Ramos (cell line): ENCODE measurements around the gene RRM2.
"Not testable (repeated sequence)": the region's sequence is repeated elsewhere in the genome, so short reads cannot be mapped to it uniquely, and the experiment has no call there.

Experiments used
- in situ Hi-C: fragments of 300-500 bp; cut with MboI; formaldehyde crosslinking; loops from one replicate; pipeline ENCODE4 v1.14.3; 2022; ENCODE audit warnings: low sequenced_read_pairs; ENCODE audit not compliant: unreplicated experiment

Gene RRM2

DNA sequence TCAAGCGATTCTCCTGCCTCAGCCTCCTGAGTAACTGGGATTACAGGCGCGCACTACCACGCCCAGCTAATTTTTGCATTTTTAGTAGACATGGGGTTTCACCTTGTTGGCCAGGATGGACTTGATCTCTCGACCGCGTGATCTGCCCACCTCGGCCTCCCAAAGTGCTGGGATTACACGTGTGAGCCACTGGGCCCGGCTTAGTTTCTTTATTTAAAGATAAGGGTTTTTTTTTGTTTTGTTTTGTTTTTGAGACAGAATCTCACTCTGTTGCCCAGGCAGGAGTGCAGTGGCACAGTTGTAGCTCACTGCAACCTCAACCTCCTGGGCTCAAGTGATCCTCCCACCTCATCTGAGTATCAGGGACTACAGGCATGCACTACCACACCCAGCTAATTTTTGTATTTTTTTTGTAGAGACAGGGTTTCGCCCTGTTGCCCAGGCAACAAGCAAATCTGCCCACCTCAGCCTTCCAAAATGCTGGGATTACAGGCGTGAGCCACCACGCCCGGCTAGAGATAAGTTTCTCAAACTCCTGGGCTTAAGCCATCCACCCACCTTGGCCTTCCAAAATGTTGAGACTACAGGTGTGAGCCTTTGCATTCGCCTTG, 24.6 kb downstream of the RRM2 start:
- in situ Hi-C loops = not testable (repeated sequence)

DNA sequence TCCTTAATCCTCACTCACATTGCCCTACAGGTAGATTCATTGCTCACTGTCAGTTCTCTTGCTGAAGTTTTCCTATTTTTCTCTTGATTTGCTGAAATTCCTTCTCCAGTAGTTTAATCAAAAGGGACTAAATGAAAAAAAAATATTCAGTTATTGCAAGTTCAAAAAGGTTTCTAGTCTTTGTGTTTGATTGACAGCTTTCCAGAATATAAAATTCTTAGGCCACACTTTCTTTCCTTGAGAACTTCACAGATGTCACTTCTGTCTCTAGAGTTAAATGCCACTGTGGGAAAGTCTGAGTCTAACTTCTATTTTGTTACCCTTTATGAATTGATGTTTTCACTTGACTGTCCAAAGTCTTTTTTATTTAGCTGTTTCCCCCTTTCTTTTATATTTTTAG, 25.7 kb downstream of the RRM2 start:
- in situ Hi-C loops = no loop called here

DNA sequence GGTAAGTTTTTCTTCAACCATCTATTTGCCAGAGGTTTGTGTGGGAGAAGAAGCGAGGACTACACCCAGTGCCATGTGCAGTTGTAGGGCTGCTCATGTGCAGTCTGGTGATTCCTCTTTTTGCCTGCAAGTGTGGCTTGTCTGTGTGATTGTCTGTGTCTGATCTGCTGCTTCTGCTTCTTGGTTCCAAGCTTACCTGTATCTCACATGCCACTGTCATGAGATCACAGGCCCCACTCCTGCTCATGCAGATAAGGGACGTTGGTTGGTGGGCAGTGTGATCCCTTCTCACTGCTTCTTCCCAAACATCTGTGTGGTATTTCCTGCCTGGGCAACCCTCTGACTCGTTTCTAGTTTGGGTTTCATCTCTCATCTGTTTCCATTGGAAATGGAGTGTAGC, 27.1 kb downstream of the RRM2 start:
- in situ Hi-C loops = no loop called here

DNA sequence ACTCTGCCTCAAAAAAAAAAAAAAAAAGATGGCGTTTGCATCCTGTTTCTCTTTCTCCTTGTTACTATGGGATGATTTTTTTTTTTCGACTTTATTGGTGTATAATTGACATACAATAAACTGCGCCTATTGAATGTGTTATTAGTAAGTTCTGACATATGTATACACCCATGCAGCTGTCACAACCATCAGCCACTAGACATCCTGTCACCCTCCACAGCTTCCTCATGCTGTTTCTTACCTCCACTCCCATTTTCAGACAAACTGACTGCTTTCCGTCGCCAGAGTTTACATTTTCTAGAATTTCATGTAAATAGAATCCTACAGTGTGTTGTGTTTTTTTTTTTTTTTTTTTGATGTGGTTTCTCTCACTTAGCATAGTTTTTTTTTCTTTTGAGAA, 27.9 kb downstream of the RRM2 start:
- in situ Hi-C loops = no loop called here

- in situ Hi-C loops = no loop called here
These were observed 28.9 kb downstream of the RRM2 start for GRCh38 chr2:10151462-10151861.

- in situ Hi-C loops = no loop called here
These were observed 34.8 kb downstream of the RRM2 start for GRCh38 chr2:10157293-10157692.

DNA sequence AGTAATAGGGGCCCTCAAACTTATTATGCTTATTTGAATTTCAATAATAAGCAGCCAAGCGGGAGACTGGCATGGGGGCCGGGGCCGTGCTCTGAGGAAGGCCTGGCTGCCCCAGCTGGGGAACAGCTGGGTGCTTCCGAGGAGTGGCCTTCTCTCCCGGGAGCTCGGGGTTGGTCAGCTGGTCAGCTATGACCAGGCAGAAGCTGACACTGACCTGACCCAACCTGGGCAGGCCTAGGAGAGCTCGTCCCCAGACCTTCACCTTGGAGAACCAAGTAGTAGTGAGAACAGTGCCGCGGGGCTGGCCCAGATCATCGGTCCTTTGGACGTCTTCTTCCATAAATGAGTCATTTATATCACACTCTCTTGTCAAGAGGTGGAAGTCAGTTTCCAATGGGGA, 36.1 kb downstream of the RRM2 start:
- in situ Hi-C loops = no loop called here

GRCh38 chr2:10159086-10159485, 36.5 kb downstream of the RRM2 start:
- in situ Hi-C loops = no loop called here

GRCh38 chr2:10159581-10160131, 37.1 kb downstream of the RRM2 start:
- in situ Hi-C loops = no loop called here

DNA sequence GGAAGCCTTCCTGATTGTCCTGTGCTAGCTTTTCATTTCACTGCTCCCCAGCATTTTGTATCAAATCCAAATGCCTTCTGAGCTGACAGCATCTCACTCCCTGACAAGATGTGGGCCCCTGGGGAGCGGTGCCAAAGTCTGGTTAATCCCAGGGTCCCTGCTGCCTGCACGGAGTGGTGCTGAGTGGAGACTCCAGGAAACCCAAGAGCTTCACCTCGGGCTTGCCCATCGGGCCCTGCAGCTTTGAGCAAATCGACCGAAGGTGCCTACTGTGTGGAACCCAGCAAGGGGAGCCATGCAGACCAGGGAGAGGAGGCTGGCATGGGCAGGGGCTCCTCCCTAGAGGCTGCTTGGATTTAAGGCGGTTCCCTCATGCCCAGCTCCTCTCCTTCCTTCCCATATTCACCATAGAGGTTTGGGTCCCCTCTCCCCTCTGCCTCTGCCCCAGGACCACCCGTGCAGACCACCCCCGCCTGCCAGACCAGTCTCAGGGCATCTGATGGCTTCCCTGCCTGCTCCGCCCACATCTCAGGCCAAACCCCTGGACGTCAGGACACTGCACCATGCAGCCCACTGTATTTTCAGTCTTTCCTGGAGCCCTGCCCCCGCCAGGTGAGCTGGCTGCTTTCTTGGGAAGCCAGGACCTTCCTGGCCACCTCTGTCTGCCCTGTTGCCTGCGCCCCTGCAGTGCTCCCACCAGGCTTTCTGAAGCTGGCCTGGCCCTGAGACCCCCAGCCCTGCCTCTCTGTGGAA, 37.8 kb downstream of the RRM2 start:
- in situ Hi-C loops = no loop called here

GRCh38 chr2:10161206-10161931, 38.8 kb downstream of the RRM2 start:
- in situ Hi-C loops = no loop called here

GRCh38 chr2:10161961-10162441, 39.5 kb downstream of the RRM2 start:
- in situ Hi-C loops = no loop called here

- in situ Hi-C loops = no loop called here
These were observed 40.3 kb downstream of the RRM2 start for GRCh38 chr2:10162586-10163497.

DNA sequence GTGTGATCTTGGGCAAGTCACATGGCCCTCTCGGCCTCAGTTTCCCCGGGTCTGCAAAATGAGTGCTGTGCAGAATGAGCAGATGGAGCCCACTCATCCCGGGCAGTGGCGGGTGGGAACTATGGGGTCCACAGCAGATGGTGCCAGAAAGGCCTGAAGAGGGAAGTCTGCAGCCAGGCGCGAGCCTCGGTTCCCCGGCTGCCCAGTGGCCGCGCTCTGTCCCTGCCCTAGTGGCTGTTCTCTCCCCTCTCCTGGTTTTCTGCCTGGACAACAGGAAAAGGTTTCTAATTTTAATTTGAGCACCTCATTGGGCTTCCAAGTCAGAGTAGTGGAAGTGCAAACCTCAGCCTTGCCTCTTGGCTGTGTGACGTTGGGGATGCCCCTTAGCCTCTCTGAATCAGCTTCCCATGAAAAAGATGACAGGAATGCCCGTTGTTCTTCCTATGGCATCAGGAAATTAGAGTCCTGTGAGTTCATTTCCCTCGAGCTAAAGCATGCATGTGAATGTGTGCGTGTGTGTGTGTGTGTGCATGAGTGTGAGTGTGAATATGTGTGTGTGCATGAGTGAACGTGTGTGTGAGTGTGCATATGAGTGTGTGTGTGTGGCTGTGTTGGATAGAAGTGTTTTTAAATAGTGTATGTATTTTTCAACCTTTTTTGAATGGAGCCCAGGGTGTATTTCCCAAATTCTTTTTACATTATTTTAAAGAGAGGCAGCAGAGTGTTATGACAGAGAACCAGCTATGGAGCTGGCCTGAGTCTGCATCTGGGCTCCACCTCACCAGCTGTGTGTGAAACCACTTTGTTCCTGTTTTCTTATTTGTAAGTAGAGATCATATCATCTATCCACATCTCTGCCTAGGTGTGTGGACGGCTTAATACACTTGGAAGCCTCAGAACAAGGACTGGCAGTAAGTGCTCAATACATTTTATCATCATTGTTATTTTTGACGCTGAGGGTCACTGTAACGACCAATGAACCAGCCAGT, 41.3 kb downstream of the RRM2 start:
- in situ Hi-C loops = no loop called here

DNA sequence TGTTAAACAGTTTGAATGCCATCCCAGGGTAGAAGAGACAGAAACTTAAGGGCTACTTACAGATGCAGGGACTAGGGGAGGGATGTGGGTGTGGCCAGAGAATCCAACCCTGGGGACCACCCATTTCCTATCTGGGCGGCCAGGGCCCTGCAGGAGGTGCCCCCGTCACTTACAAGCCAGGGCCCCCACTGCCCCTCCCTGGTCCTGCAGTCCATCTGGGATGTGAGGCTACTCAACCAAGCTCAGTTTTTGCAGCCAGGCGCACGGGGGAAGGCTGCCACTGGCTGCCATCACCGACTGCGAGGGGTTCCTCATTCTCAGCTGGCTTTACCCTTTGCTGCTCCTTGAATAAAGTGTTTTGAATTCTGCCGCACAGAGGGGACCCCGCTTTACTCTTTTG, 42.1 kb downstream of the RRM2 start:
- in situ Hi-C loops = no loop called here

DNA sequence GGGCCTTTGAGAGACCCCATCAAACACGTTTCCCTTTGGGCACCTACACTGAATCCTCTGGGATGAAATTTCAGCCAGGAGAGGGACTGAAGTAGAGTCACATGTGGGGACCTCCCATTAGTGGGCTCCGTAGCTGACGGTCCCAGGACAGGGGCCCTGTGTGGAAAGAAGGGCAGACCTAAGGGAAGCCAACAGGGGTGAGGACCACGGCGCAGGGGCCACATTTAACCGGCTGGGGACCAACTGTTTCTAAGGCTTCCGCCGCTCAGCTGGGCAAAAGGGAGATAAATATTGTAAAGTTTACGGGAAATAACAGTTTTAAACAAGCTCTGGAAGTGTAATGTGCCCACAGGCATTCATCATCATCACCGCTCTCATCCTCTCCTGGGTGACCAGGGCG, 42.7 kb downstream of the RRM2 start:
- in situ Hi-C loops = no loop called here

- in situ Hi-C loops = no loop called here
These were observed 43.5 kb downstream of the RRM2 start for GRCh38 chr2:10165861-10166675.

GRCh38 chr2:10166676-10167292, 44.2 kb downstream of the RRM2 start:
- in situ Hi-C loops = no loop called here
